Panc1 (cell line): ENCODE data around the gene DIS3L2. TPM values are rescaled to one million over a fixed set of nuclear protein-coding genes. Genes with fewer than 3 reads are reported as not detected.

Source experiments
- ATAC-seq: fragments of 200-7000 bp; cut with Tn5 transposase; 2 replicates; pipeline ENCODE4 v1.9.1; 2020; ENCODE audit warnings: mild to moderate bottlenecking, moderate library complexity
- BruUV-seq: library from RNA; stranded (reverse); fragments of 400-500 nt; replicated peaks from 2 replicates; lab custom pipeline; 2021; lab: Mats Ljungman, UMichigan
- CTCF ChIA-PET: fragments of 300-600 bp; sonication (Branson Sonifier 250); formaldehyde crosslinking; loops from one replicate; lab custom pipeline; 2022; ENCODE audit warnings: antibody characterized with exemption; lab: Charles Lee
- POLR2A ChIA-PET: fragments of 300-600 bp; sonication (Branson Sonifier 250); formaldehyde crosslinking; loops from one replicate; lab custom pipeline; 2022; ENCODE audit warnings: antibody characterized with exemption; lab: Charles Lee
- DNase-seq: peaks from one replicate; pipeline ENCODE4 v3.0.0-alpha.2; 2010; ENCODE audit warnings: low read depth, low spot score
- H3K27ac ChIP-seq: 2 replicates; pipeline ENCODE4 v1.5.1; 2011; ENCODE audit warnings: mild to moderate bottlenecking, low read length, inconsistent platforms
- H3K27me3 ChIP-seq: fragments of 200-500 bp; sonication (Bioruptor generic); 2 replicates; pipeline ENCODE4 v1.6.0; 2014; ENCODE audit warnings: low read length, inconsistent platforms; ENCODE audit not compliant: control insufficient read depth, insufficient read depth
- H3K36me3 ChIP-seq: fragments of 200-500 bp; sonication (Bioruptor generic); 2 replicates; pipeline ENCODE4 v1.5.1; 2014; ENCODE audit warnings: inconsistent platforms, mild to moderate bottlenecking, low read length, moderate library complexity; ENCODE audit not compliant: control insufficient read depth, insufficient read depth
- H3K4me1 ChIP-seq: 2 replicates; pipeline ENCODE4 v1.5.1; 2011; ENCODE audit warnings: inconsistent platforms, mild to moderate bottlenecking, low read length, moderate library complexity; ENCODE audit not compliant: control insufficient read depth, insufficient read depth
- H3K4me3 ChIP-seq, 2 experiments: 2 replicates each; pipeline ENCODE4 v1.5.1; 2011 to 2012; ENCODE audit warnings: low read depth in 2 of 2, low read length in 2 of 2, mild to moderate bottlenecking in 2 of 2, inconsistent platforms in 1 of 2, moderate library complexity in 1 of 2
- H3K9me3 ChIP-seq: fragments of 200-500 bp; sonication (Bioruptor generic); 2 replicates; pipeline ENCODE4 v1.5.1; 2014; ENCODE audit warnings: low read depth, mild to moderate bottlenecking, inconsistent platforms, low read length, moderate library complexity; ENCODE audit not compliant: control insufficient read depth, insufficient read depth
- POLR2AphosphoS5 ChIP-seq: IDR thresholded peaks from 2 replicates; pipeline ENCODE4 v1.6.1; 2012; ENCODE audit warnings: mild to moderate bottlenecking, low read depth, low read length, moderate library complexity
- SIN3A ChIP-seq: IDR thresholded peaks from 2 replicates; pipeline ENCODE4 v1.6.1; 2012; ENCODE audit warnings: low read depth, mild to moderate bottlenecking, low read length, moderate library complexity, borderline replicate concordance; ENCODE audit not compliant: insufficient read depth
- TCF7L2 ChIP-seq: IDR thresholded peaks from 2 replicates; pipeline ENCODE4 v1.6.1; 2011; ENCODE audit warnings: mild to moderate bottlenecking, low read depth, low read length, inconsistent platforms
- in situ Hi-C: cut with HindIII; loops from 2 replicates; pipeline ENCODE4 v1.10.0; 2016; ENCODE audit warnings: low sequenced_read_pairs, low pct_unique_long_range_greater_than_20kb
- intact Hi-C: fragments of 100-400 bp; cut with micrococcal nuclease; formaldehyde crosslinking; loops from one replicate; pipeline ENCODE4 v1.10.0; 2022; ENCODE audit not compliant: unreplicated experiment
- total RNA-seq: library from RNA; stranded (reverse); gene quantifications from one replicate; pipeline ENCODE4 v1.2.1, GENCODE V29; 2021; ENCODE audit not compliant: unreplicated experiment
- TF ChIP-seq, protein P1 (sequence below), 2 experiments: IDR thresholded peaks; 2 replicates each; pipeline ENCODE4 v1.6.1; 2011 to 2012; ENCODE audit warnings: low read depth in 2 of 2, control low read depth in 1 of 2, low read length in 1 of 2, mild to moderate bottlenecking in 1 of 2, moderate library complexity in 1 of 2; ENCODE audit not compliant: insufficient read depth in 1 of 2
- TF ChIP-seq, protein P2 (sequence below): fragments of 450-650 bp; IDR thresholded peaks from 2 replicates; pipeline ENCODE4 v1.5.1; 2017; ENCODE audit warnings: mild to moderate bottlenecking

The DIS3L2 gene
- total RNA-seq, 1 experiment from 2014 or later = 28.1 TPM

GRCh38 chr2:232375164-232375563 lies 413.7 kb downstream of the DIS3L2 start:
- no TSS peak for BruUV-seq
- ChIA-PET POLR2A (no interaction called here), CTCF (interaction anchor here (0.8 kb wide), 1 partner anchor 11 kb away, joined by 4 read pairs; no protein-coding TSS in a partner anchor)
- intact Hi-C loops (no loop called here), in situ Hi-C loops (no loop called here)
- Histone ChIP-seq H3K4me3 (no peak overlapping the region), H3K9me3 (no peaks in the 10 kb centered on the region), H3K4me1 (no peaks in the 10 kb centered on the region; the same call in 1 of the 2 replicates), H3K36me3 (no peaks in the 10 kb centered on the region), H3K27me3 (no peaks in the 10 kb centered on the region), H3K27ac (no peak overlapping the region)
- ATAC-seq (no peak), DNase-seq (no peak)
- TF ChIP-seq TCF7L2 (no peak), POLR2AphosphoS5 (no peak), SIN3A (no peak)
- TF ChIP-seq, protein P1, sequence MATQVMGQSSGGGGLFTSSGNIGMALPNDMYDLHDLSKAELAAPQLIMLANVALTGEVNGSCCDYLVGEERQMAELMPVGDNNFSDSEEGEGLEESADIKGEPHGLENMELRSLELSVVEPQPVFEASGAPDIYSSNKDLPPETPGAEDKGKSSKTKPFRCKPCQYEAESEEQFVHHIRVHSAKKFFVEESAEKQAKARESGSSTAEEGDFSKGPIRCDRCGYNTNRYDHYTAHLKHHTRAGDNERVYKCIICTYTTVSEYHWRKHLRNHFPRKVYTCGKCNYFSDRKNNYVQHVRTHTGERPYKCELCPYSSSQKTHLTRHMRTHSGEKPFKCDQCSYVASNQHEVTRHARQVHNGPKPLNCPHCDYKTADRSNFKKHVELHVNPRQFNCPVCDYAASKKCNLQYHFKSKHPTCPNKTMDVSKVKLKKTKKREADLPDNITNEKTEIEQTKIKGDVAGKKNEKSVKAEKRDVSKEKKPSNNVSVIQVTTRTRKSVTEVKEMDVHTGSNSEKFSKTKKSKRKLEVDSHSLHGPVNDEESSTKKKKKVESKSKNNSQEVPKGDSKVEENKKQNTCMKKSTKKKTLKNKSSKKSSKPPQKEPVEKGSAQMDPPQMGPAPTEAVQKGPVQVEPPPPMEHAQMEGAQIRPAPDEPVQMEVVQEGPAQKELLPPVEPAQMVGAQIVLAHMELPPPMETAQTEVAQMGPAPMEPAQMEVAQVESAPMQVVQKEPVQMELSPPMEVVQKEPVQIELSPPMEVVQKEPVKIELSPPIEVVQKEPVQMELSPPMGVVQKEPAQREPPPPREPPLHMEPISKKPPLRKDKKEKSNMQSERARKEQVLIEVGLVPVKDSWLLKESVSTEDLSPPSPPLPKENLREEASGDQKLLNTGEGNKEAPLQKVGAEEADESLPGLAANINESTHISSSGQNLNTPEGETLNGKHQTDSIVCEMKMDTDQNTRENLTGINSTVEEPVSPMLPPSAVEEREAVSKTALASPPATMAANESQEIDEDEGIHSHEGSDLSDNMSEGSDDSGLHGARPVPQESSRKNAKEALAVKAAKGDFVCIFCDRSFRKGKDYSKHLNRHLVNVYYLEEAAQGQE (IDR thresholded peaks at IDR 0.05; ENCODE audit: insufficient read depth in 1 of 2, low read depth in 2 of 2, low read length in 1 of 2) = no peak
- TF ChIP-seq, protein P2, sequence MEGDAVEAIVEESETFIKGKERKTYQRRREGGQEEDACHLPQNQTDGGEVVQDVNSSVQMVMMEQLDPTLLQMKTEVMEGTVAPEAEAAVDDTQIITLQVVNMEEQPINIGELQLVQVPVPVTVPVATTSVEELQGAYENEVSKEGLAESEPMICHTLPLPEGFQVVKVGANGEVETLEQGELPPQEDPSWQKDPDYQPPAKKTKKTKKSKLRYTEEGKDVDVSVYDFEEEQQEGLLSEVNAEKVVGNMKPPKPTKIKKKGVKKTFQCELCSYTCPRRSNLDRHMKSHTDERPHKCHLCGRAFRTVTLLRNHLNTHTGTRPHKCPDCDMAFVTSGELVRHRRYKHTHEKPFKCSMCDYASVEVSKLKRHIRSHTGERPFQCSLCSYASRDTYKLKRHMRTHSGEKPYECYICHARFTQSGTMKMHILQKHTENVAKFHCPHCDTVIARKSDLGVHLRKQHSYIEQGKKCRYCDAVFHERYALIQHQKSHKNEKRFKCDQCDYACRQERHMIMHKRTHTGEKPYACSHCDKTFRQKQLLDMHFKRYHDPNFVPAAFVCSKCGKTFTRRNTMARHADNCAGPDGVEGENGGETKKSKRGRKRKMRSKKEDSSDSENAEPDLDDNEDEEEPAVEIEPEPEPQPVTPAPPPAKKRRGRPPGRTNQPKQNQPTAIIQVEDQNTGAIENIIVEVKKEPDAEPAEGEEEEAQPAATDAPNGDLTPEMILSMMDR = no peak

DNA sequence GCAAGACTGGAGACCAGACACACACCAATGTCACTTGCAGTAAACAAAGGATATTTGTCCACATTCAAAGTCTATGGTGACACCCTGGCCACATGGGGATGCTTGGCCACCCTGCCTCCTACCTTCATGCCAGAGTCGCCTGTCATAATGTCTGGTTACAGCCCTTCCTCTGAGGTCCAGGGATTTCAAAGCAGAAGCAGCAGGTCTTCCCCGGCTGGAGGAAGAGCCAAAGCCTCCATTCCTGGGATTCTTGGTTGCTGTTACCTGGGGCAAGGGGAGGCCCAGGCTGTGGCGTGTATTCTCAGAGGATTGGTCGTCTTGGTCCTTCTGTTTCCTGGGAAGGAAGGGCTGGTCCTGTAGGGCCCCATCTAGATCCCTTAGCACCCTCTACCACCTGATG lies 414.7 kb downstream of the DIS3L2 start:
- ATAC-seq (no peak), DNase-seq (no peak)
- no peaks in the 10 kb centered on the region for H3K9me3 ChIP-seq
- no peaks in the 10 kb centered on the region; the same call in 1 of the 2 replicates for H3K4me1 ChIP-seq
- no peak overlapping the region for H3K4me3 ChIP-seq
- BruUV-seq = no TSS peak
- peak overlapping the region; percentile 5; the same call in 1 of the 2 replicates for H3K27ac ChIP-seq
- TF ChIP-seq, protein P2 = no peak
- no peak for TF ChIP-seq TCF7L2
- TF ChIP-seq, protein P1 (IDR thresholded peaks at IDR 0.05; ENCODE audit: insufficient read depth in 1 of 2, low read depth in 2 of 2, low read length in 1 of 2) = no peak
- TF ChIP-seq SIN3A = no peak
- TF ChIP-seq POLR2AphosphoS5 = no peak
- H3K36me3 ChIP-seq = no peaks in the 10 kb centered on the region
- intact Hi-C loops (no loop called here), in situ Hi-C loops (no loop called here)
- ChIA-PET POLR2A (no interaction called here), CTCF (no interaction called here)
- no peaks in the 10 kb centered on the region for H3K27me3 ChIP-seq
